ENCODE measurements around the gene TRPM2. TPM values are rescaled to one million over a fixed set of nuclear protein-coding genes. Genes with fewer than 3 reads are reported as not detected.

TRPM2 gene
- total and polyA plus RNA-seq, 2 of the 8 experiments (the other 6 are each of a cell fraction or from before 2014, with no cell fraction given), result 0.27 to 0.28 TPM

DNA sequence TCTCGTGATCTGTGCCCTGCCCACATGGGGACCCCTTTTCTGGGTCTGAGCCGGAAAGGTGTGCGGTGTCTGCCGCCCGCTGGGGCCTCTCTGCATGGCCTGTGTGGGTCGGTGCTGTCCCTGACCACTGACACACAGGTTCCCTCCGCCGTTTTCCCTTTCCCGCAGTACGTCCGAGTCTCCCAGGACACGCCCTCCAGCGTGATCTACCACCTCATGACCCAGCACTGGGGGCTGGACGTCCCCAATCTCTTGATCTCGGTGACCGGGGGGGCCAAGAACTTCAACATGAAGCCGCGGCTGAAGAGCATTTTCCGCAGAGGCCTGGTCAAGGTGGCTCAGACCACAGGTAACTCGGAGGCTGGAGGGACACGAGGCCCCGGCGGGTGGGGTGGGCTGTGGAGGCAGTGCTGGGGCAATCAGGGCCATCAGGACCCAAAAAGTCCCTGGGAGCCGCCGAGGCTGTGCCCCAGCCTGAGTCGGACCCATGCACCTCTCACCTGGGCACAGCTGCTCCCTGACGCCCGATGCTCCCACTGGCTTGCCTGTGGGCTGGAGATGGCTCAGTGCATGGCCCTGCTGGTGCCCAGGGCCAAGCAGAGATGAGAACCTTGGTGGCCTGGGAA, 13.3 kb downstream of the TRPM2 start (continued):
- TF ChIP-seq, protein P1, sequence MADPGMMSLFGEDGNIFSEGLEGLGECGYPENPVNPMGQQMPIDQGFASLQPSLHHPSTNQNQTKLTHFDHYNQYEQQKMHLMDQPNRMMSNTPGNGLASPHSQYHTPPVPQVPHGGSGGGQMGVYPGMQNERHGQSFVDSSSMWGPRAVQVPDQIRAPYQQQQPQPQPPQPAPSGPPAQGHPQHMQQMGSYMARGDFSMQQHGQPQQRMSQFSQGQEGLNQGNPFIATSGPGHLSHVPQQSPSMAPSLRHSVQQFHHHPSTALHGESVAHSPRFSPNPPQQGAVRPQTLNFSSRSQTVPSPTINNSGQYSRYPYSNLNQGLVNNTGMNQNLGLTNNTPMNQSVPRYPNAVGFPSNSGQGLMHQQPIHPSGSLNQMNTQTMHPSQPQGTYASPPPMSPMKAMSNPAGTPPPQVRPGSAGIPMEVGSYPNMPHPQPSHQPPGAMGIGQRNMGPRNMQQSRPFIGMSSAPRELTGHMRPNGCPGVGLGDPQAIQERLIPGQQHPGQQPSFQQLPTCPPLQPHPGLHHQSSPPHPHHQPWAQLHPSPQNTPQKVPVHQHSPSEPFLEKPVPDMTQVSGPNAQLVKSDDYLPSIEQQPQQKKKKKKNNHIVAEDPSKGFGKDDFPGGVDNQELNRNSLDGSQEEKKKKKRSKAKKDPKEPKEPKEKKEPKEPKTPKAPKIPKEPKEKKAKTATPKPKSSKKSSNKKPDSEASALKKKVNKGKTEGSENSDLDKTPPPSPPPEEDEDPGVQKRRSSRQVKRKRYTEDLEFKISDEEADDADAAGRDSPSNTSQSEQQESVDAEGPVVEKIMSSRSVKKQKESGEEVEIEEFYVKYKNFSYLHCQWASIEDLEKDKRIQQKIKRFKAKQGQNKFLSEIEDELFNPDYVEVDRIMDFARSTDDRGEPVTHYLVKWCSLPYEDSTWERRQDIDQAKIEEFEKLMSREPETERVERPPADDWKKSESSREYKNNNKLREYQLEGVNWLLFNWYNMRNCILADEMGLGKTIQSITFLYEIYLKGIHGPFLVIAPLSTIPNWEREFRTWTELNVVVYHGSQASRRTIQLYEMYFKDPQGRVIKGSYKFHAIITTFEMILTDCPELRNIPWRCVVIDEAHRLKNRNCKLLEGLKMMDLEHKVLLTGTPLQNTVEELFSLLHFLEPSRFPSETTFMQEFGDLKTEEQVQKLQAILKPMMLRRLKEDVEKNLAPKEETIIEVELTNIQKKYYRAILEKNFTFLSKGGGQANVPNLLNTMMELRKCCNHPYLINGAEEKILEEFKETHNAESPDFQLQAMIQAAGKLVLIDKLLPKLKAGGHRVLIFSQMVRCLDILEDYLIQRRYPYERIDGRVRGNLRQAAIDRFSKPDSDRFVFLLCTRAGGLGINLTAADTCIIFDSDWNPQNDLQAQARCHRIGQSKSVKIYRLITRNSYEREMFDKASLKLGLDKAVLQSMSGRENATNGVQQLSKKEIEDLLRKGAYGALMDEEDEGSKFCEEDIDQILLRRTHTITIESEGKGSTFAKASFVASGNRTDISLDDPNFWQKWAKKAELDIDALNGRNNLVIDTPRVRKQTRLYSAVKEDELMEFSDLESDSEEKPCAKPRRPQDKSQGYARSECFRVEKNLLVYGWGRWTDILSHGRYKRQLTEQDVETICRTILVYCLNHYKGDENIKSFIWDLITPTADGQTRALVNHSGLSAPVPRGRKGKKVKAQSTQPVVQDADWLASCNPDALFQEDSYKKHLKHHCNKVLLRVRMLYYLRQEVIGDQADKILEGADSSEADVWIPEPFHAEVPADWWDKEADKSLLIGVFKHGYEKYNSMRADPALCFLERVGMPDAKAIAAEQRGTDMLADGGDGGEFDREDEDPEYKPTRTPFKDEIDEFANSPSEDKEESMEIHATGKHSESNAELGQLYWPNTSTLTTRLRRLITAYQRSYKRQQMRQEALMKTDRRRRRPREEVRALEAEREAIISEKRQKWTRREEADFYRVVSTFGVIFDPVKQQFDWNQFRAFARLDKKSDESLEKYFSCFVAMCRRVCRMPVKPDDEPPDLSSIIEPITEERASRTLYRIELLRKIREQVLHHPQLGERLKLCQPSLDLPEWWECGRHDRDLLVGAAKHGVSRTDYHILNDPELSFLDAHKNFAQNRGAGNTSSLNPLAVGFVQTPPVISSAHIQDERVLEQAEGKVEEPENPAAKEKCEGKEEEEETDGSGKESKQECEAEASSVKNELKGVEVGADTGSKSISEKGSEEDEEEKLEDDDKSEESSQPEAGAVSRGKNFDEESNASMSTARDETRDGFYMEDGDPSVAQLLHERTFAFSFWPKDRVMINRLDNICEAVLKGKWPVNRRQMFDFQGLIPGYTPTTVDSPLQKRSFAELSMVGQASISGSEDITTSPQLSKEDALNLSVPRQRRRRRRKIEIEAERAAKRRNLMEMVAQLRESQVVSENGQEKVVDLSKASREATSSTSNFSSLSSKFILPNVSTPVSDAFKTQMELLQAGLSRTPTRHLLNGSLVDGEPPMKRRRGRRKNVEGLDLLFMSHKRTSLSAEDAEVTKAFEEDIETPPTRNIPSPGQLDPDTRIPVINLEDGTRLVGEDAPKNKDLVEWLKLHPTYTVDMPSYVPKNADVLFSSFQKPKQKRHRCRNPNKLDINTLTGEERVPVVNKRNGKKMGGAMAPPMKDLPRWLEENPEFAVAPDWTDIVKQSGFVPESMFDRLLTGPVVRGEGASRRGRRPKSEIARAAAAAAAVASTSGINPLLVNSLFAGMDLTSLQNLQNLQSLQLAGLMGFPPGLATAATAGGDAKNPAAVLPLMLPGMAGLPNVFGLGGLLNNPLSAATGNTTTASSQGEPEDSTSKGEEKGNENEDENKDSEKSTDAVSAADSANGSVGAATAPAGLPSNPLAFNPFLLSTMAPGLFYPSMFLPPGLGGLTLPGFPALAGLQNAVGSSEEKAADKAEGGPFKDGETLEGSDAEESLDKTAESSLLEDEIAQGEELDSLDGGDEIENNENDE (IDR thresholded peaks at IDR 0.05; ENCODE audit: insufficient replicate concordance, low read length), result no peak
- TF ChIP-seq RAD21 (IDR thresholded peaks at IDR 0.05 in 1 of 2, conservative IDR thresholded peaks at IDR 0.05 in 1 of 2; ENCODE audit: low read depth in 2 of 2, low read length in 2 of 2) (no peak), SP2 (IDR thresholded peaks at IDR 0.05; ENCODE audit: low read length) (no peak), SIRT6 (IDR thresholded peaks at IDR 0.05; ENCODE audit: low read length) (no peak), CBX5 (IDR thresholded peaks at IDR 0.05; ENCODE audit: low read depth, low read length) (no peak)

All from H1 (cell line).